ENCODE measurements around the gene CRISPLD2. TPM values are rescaled to one million over a fixed set of nuclear protein-coding genes. Genes with fewer than 3 reads are reported as not detected.
A peak's percentile ranks its signal among the peaks of the same experiment; 100 is the strongest.

The CRISPLD2 gene
- total and polyA plus RNA-seq, 4 donors = 8.9 to 192 (median 70.5) TPM

- Histone ChIP-seq H3K4me3 (ENCODE audit: low read length in 2 of 2) (no peak overlapping the region), H3K4me1 (ENCODE audit: control insufficient read depth in 1 of 2, insufficient read depth in 2 of 2, low read length in 2 of 2) (no peaks in the 10 kb centered on the region), H3K36me3 (ENCODE audit: control insufficient read depth in 1 of 2, insufficient read depth in 2 of 2, low read length in 1 of 2) (no peaks in the 10 kb centered on the region), H3K27ac (ENCODE audit: low read depth in 1 of 2, low read length in 2 of 2) (no peak overlapping the region), H3K9me3 (ENCODE audit: control insufficient read depth, low read length) (no peaks in the 10 kb centered on the region), H3K27me3 (ENCODE audit: control insufficient read depth in 1 of 2, insufficient read depth in 2 of 2, low read length in 1 of 2) (no peaks in the 10 kb centered on the region)
- 52 to 57% methylated on average over 7 of the region's 7 CpGs for WGBS, 2 donors
- DNase-seq (no peak), ATAC-seq (ENCODE audit: low FRiP score) (peak; percentile 28)
- intact Hi-C loops (cut with DNase I) = loop anchor here in 1 of 2 donors (5.0 kb wide), 1 partner anchor 93 kb away; no protein-coding TSS in a partner anchor
These were observed 19.3 kb downstream of the CRISPLD2 start for GRCh38 chr16:84839054-84839453.

DNA sequence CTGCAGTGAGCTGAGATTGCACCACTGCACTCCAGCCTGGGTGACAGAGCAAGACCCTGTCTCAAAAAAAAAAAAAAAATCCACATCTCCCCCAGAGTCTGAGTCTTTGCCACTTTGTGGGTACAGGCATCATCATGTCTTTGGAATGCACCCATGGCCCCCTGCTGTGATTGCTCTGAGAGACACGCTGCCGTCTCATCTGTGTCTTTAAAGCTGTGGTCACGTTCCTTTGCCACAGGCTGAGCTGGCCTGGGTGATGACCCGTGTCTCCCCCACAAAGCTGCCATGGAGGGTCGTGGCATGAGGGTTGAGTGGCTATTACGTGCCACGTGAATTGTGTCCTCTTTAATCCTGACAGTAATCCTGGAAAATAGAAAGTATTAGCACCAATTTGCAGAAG lies 20.2 kb downstream of the CRISPLD2 start:
- Histone ChIP-seq H3K36me3 (ENCODE audit: control insufficient read depth in 1 of 2, insufficient read depth in 2 of 2, low read length in 1 of 2) (no peaks in the 10 kb centered on the region), H3K27me3 (ENCODE audit: control insufficient read depth in 1 of 2, insufficient read depth in 2 of 2, low read length in 1 of 2) (no peaks in the 10 kb centered on the region), H3K9me3 (ENCODE audit: control insufficient read depth, low read length) (no peaks in the 10 kb centered on the region), H3K4me3 (ENCODE audit: low read length in 2 of 2) (no peak overlapping the region), H3K4me1 (ENCODE audit: control insufficient read depth in 1 of 2, insufficient read depth in 2 of 2, low read length in 2 of 2) (no peaks in the 10 kb centered on the region), H3K27ac (ENCODE audit: low read depth in 1 of 2, low read length in 2 of 2) (no peak overlapping the region)
- ATAC-seq (ENCODE audit: low FRiP score) (no peak), DNase-seq (no peak)
- intact Hi-C loops (cut with DNase I) = loop anchor here in 1 of 2 donors (5.0 kb wide), 1 partner anchor 92 kb away; no protein-coding TSS in a partner anchor
- WGBS, 2 donors = 89 to 94% methylated on average over 7 of the region's 7 CpGs

DNA sequence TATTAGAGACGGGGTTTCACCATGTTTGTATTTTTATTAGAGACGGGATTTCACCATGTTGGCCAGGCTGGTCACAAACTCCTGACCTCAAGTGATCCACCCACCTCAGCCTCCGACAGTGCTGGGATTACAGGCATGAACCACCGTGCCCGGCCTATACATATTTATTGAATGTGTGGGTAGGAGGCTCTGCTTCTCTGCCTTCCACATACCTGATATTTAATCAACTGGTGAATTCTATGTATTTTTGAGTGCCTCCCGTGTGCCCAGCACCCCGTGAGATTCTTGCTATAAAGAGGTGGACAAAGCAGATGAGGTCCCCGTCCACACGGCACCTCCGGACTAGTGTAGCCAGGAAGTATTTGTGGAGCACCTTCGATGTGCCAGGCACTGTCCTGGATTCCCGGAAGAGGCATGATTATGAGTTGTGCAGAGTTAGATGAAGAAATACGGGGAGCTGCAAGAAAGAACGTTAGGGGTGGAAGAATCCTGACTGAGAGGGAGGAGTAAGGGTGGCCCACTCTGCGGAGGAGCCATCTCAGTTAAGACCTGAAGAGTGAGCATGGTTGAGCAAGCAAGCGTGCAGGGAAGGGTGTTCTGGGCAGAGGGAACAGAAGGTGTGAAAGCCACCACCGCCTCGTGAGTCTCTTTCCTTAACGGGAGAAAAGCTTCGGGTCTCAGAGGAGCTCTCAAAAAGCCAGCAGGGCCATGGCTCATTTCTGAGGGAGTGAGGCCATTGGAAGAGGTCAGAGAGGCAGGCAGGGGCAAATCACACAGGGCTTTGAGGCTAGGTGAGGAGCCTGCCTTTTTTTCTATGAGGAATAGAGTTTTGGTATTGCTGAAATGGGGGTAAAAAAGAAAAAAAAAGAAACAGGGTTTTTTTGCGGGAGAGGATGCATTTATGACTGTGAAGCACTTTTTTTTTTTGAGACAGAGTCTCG lies 21.2 kb downstream of the CRISPLD2 start:
- ATAC-seq (ENCODE audit: low FRiP score) (no peak), DNase-seq (no peak)
- Histone ChIP-seq H3K4me1 (ENCODE audit: control insufficient read depth in 1 of 2, insufficient read depth in 2 of 2, low read length in 2 of 2) (no peaks in the 10 kb centered on the region), H3K27me3 (ENCODE audit: control insufficient read depth in 1 of 2, insufficient read depth in 2 of 2, low read length in 1 of 2) (no peaks in the 10 kb centered on the region), H3K27ac (ENCODE audit: low read depth in 1 of 2, low read length in 2 of 2) (no peak overlapping the region), H3K4me3 (ENCODE audit: low read length in 2 of 2) (no peak overlapping the region), H3K9me3 (ENCODE audit: control insufficient read depth, low read length) (no peaks in the 10 kb centered on the region), H3K36me3 (ENCODE audit: control insufficient read depth in 1 of 2, insufficient read depth in 2 of 2, low read length in 1 of 2) (no peaks in the 10 kb centered on the region)
- WGBS, 2 donors = 91% methylated on average over 22 of the region's 22 CpGs
- intact Hi-C loops (cut with DNase I) = no loop called here

- no peaks in the 10 kb centered on the region for H3K9me3 ChIP-seq (ENCODE audit: control insufficient read depth, low read length)
- intact Hi-C loops (cut with DNase I) = no loop called here
- H3K27ac ChIP-seq (ENCODE audit: low read depth in 1 of 2, low read length in 2 of 2) = no peak overlapping the region
- ATAC-seq (ENCODE audit: low FRiP score) (no peak), DNase-seq (no peak)
- H3K4me3 ChIP-seq (ENCODE audit: low read length in 2 of 2) = no peak overlapping the region
- WGBS, 2 donors = 71 to 74% methylated on average over 17 to 18 of the region's 18 CpGs
- H3K36me3 ChIP-seq (ENCODE audit: control insufficient read depth in 1 of 2, insufficient read depth in 2 of 2, low read length in 1 of 2) = no peaks in the 10 kb centered on the region
- no peaks in the 10 kb centered on the region for H3K27me3 ChIP-seq (ENCODE audit: control insufficient read depth in 1 of 2, insufficient read depth in 2 of 2, low read length in 1 of 2)
- no peaks in the 10 kb centered on the region for H3K4me1 ChIP-seq (ENCODE audit: control insufficient read depth in 1 of 2, insufficient read depth in 2 of 2, low read length in 2 of 2)
These were observed 22.1 kb downstream of the CRISPLD2 start for GRCh38 chr16:84841787-84842300.

- H3K27ac ChIP-seq (ENCODE audit: low read depth in 1 of 2, low read length in 2 of 2) = no peak overlapping the region
These were observed 22.8 kb downstream of the CRISPLD2 start for GRCh38 chr16:84842516-84843148.

DNA sequence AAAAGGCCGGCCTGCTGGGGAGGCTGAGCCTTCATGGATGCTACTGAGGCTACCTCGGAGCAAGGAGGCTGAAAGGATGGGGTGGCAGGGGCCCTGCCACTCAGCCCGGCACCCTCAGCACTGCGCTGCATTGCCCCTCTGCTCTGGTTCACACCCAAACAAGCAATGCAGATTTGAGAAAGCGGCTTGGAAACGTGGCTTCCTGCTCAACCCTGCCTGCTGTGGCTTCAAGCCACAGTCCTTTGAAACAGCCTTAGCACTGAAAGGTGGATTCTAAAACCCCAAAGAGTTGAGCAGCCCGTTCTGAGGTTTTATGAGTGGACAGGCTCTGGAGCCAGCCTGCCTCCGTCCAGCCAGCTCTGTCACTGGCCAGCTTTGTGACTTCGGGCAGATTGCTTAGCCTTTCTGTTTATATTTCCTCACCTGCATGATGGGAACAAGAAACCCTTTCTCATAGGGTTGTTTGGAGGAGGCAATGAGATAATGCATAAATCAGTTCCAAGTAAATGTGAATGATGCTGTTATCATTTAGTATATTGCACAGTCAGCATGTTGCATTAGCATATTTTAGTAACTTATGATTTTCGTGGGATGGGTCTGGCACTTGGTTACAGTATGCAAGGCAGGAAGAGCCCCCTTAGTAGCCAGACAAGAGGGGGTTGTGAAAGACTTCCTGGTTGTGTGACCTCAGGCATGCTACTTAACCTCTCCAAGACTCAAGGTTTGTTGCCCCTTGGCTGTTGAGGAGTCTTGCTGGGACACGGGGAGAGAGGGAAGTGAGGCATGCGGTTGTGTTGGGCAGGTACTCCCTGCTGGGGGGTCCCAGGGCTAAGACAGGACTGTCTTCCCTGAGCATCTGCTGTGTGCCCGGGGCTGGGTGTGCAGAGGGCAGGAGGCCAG lies 23.6 kb downstream of the CRISPLD2 start:
- no peak for ATAC-seq (ENCODE audit: low FRiP score)

More at GRCh38 chr16:84842516-84843148, 22.8 kb downstream of the CRISPLD2 start:
- Histone ChIP-seq H3K36me3 (ENCODE audit: control insufficient read depth in 1 of 2, insufficient read depth in 2 of 2, low read length in 1 of 2) (no peaks in the 10 kb centered on the region), H3K27me3 (ENCODE audit: control insufficient read depth in 1 of 2, insufficient read depth in 2 of 2, low read length in 1 of 2) (no peaks in the 10 kb centered on the region), H3K9me3 (ENCODE audit: control insufficient read depth, low read length) (no peaks in the 10 kb centered on the region), H3K4me1 (ENCODE audit: control insufficient read depth in 1 of 2, insufficient read depth in 2 of 2, low read length in 2 of 2) (no peaks in the 10 kb centered on the region), H3K4me3 (ENCODE audit: low read length in 2 of 2) (no peak overlapping the region)
- DNase-seq (no peak), ATAC-seq (ENCODE audit: low FRiP score) (no peak)
- intact Hi-C loops (cut with DNase I) = no loop called here
- 88 to 89% methylated on average over 18 of the region's 18 CpGs for WGBS, 2 donors

GRCh38 chr16:84844049-84844350 lies 24.2 kb downstream of the CRISPLD2 start:
- 14 to 20% methylated on average over 5 of the region's 5 CpGs for WGBS, 2 donors
- H3K36me3 ChIP-seq (ENCODE audit: control insufficient read depth in 1 of 2, insufficient read depth in 2 of 2, low read length in 1 of 2) = no peaks in the 10 kb centered on the region
- no peak for DNase-seq
- intact Hi-C loops (cut with DNase I) = no loop called here
- no peaks in the 10 kb centered on the region for H3K27me3 ChIP-seq (ENCODE audit: control insufficient read depth in 1 of 2, insufficient read depth in 2 of 2, low read length in 1 of 2)
- H3K27ac ChIP-seq (ENCODE audit: low read depth in 1 of 2, low read length in 2 of 2) = no peak overlapping the region
- no peaks in the 10 kb centered on the region for H3K4me1 ChIP-seq (ENCODE audit: control insufficient read depth in 1 of 2, insufficient read depth in 2 of 2, low read length in 2 of 2)
- H3K4me3 ChIP-seq (ENCODE audit: low read length in 2 of 2) = no peak overlapping the region
- no peak for ATAC-seq (ENCODE audit: low FRiP score)
- H3K9me3 ChIP-seq (ENCODE audit: control insufficient read depth, low read length) = no peaks in the 10 kb centered on the region

More for the DNA sequence above, 23.6 kb downstream of the CRISPLD2 start:
- WGBS, 2 donors = 68 to 72% methylated on average over 13 of the region's 13 CpGs
- Histone ChIP-seq H3K36me3 (ENCODE audit: control insufficient read depth in 1 of 2, insufficient read depth in 2 of 2, low read length in 1 of 2) (no peaks in the 10 kb centered on the region), H3K4me1 (ENCODE audit: control insufficient read depth in 1 of 2, insufficient read depth in 2 of 2, low read length in 2 of 2) (no peaks in the 10 kb centered on the region), H3K27ac (ENCODE audit: low read depth in 1 of 2, low read length in 2 of 2) (no peak overlapping the region), H3K27me3 (ENCODE audit: control insufficient read depth in 1 of 2, insufficient read depth in 2 of 2, low read length in 1 of 2) (no peaks in the 10 kb centered on the region), H3K9me3 (ENCODE audit: control insufficient read depth, low read length) (no peaks in the 10 kb centered on the region), H3K4me3 (ENCODE audit: low read length in 2 of 2) (no peak overlapping the region)
- intact Hi-C loops (cut with DNase I) = no loop called here
- DNase-seq = no peak
